DND-41 (cell line): ENCODE measurements around the gene KRTAP2-2.

Source experiments
- CTCF ChIP-seq: IDR thresholded peaks from 2 replicates; pipeline ENCODE4 v1.5.1; 2012; ENCODE audit warnings: borderline replicate concordance, low read length, moderate library complexity, mild to moderate bottlenecking; ENCODE audit not compliant: poor library complexity, severe bottlenecking; ENCODE audit errors: extremely low read depth
- EZH2 ChIP-seq: IDR thresholded peaks from 3 replicates; pipeline ENCODE4 v1.6.1; 2012; ENCODE audit warnings: borderline replicate concordance, low read depth, mild to moderate bottlenecking, moderate library complexity, low read length, inconsistent platforms; ENCODE audit not compliant: severe bottlenecking

- TF ChIP-seq CTCF (no peak), EZH2 (no peak)
Measured at GRCh38 chr17:41019415-41019814, 35.6 kb downstream of the KRTAP2-2 start.
